Skeletal muscle cell (primary cell): ENCODE measurements around the gene EPO.

ENCODE experiments used
- DNase-seq: peaks from one replicate; pipeline ENCODE4 v3.0.0-alpha.2; 2010; ENCODE audit warnings: low read depth
- H3K4me3 ChIP-seq: 2 replicates; pipeline ENCODE4 v1.5.1; 2011; ENCODE audit warnings: low read depth, mild to moderate bottlenecking, control low read depth, low read length, moderate library complexity

The EPO gene

DNA sequence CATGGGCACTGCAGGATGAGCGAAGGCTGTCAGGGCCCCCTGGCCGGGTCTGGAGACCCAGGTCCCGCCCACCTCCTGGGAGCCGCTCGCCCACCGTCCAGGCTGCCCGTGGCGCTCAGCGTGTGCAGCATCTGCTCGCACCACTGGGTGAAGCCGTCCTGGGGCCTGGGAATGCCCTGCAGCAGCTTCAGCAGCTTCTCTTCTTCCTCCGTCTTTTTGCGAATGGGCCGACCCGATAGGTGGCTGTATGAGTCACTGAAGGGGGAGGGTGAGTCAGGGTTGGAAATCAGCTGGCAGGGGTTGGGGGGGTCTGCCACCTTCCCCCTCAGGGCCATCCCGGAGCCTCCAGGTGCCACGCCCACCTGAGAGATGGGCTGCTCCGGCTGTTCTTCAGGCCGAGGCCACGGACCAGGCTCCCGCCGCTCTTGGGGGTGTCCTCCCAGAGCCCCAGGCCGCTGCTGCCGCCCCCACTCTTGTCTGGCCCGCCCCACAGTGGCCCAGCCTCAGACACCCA is 38.0 kb upstream of the EPO start:
- no peak for DNase-seq
- H3K4me3 ChIP-seq = no peak overlapping the region

DNA sequence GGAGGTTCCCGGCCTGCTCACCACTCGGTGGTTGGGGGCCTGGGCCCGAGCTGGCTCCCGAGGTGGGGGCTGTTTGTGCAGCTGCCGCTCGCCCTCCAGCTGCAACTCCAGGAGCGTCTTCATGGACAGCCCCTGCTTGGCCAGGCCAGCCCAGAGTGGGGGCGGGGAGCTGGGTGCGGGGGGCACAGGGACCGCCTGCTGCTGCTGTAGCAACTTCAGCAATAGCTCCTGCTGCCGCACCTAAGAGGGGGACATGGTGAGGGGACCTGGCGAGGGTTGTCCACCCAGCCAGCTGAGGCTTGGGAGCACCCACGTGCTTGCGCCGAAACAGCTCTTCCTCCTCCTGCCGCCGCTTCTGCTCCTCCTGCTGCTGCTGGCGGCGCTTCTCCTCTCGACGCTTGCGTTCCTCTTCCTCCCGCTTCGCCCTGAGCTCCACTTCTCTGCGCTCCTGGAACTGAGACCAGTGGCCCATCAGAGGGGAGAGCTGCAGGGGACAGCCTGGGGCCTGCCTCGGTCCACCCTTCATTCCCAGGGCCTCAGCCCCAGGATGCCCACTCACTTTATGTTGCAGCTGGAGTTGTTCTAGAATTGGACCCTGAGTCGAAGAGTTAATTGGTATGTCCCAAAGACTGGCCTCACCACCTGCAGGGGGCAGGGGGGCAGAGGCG is 37.1 kb upstream of the EPO start:
- no peak overlapping the region for H3K4me3 ChIP-seq
- DNase-seq = no peak

DNA sequence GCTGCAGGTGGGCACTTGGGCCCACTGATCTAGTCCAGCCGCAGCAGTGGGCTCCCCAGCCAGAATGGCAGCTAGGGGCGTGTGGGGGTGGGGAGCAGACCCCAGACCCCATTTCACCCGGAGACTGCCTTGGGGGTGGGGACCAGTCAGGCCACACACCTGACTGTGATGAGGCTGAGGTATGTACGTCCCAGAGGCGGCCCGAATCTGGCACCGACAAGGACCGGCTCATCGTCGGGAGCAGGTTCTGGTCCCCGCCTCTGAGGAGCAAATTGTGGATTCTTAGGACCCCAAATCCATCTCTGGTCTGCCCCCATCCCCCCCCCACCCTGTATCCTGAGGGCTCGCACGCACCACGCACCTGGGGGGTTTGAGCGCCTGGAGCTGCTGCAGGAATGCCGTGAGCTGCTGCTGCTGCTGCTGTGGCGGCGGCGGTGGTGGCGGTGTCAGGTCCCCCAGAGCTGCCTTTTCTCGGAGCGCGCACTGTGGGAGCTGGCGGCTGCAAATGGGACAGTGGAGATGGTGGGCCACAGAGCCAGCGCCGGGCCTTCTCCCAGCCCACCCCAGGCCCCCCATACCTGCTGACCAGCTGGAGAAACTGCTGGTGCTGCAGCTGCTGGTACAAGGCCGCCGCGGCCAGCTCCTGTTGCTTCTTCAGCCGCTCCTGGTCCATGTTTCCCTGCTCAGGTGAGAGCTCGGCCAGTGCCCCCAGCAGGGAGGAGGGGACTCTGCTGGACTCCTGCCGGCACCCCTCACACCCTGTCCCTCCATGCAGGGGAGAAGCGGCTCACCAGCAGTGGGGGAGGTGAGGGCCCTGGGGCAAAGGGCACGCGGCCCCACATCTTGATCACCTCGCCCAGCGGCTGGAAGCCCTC is 36.4 kb upstream of the EPO start:
- DNase-seq = no peak
- no peak overlapping the region for H3K4me3 ChIP-seq

DNA sequence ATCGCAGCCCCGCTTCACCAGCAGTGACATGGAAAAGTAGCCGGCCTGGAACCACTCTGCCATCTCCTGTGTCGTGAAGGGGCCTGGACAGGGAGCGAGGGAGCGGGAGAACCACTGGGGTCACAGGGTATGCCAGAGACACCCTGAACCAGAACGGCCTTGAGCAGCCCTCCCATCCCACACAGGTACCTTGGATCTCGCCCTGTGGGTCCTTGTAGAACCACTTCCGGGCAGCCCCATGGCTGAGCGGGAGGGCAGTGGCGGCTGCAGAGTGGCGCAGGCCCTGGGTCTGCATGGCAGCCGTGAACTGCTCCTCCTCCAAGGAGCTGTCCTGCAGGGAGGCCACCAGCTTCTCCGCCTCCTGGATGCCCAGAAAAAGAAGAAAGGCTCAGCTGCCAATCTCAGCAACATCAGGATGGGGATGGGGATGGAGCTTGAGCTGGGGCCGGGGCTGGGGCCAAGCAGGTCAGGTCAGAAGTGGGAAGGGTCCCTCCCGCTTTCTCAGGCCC is 35.7 kb upstream of the EPO start:
- DNase-seq = no peak
- no peak overlapping the region for H3K4me3 ChIP-seq

DNA sequence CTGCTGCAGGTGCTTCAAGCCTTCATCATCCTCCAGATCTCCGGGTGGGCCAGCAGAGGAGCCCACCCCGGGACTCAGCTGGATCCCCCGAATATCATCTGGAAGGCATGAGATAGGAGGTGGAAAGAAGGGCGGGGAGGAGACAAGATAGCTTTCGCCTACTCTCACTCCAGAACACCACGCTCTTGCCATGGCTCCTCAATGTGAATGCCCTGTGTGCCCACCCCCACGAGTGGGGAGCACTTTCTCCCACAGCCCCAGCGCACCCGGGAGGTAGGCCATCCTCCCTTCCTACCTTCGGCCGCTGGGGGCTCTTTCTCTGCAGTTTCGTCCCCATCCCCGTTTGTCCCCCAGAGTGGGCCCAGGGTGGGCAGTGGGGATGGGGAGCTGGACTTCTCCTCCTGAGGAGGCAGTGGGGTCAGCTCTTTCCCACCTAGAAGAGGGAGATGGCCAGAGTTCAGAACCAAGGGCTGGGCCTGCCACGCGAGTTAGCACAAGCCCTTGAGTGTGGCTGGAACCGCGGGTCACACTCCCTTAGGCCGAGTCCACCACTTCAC is 35.1 kb upstream of the EPO start:
- no peak for DNase-seq
- no peak overlapping the region for H3K4me3 ChIP-seq

DNA sequence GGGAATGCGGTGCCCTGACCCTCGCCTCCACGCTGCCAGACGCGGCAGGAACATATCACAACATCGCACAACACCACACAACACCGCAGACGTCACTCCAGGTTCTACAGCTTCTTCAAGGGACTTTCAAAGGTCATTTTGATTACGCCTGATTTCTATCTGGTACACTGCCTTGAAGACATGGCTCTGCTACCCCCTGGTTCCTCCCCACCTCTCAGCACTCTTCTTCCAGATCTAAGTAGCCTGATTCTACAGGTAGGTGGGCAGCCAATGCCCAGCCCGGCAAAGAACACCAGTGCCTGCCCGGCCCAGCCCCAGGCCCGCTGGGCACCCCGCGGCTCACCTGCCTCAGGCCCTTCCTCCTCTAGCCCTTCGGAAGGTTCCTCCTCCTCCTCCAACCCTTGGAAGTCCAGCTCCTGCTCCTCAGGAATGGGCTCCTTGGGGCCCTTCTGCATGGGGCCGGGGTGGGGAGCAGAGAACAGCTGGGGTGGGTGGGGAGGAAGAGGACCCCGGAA is 34.6 kb upstream of the EPO start:
- no peak for DNase-seq
- H3K4me3 ChIP-seq = no peak overlapping the region

DNA sequence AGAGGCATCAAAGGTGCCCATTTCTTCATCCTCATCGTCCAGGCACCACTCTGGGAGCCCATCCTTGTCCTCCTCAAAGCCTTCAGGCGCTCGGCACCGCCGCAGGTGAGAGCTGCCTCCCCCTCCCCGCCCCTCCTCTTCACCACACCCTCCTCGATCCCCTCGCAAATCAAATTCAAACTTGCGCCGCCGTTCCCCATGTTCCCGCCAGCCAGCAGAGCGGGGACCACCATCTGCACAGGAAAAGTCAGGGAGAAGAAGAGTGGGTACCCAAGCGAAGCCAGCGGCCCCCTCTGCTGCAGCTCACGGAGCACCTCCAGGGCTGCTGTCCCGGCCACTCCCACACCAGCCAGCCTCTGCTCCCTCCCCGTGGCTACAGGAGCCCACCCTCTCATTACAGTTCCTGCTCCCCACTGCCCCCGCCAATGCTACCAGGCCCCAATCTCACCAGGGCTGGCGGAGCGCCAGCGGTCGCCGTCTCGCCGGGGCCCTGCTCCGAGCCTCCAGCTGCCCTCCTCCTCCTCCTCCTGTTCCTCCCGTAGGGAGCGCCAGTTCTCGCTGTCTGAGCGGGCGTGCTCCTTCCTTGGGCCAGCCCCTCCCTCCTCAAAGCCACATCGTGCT is 34.0 kb upstream of the EPO start:
- DNase-seq = no peak
- no peak overlapping the region for H3K4me3 ChIP-seq

DNA sequence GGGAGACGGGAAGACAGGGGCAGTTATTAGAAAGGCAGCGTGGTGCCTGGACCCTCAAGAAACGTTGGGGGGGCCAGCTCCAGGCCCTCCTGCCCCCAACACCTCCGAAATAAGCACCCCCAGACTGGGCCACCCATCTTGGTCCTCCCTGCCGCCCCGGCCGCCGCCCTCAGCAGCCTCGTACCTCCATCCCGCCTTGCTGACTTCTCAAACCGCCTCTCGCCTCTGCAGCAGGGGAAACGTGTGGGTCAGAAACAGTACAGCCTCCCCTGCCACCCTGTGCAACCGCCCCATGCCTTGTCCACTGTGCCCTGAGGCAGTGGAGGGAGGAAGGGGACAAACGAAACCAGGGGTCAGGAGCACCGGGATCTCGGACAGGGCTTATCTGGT is 33.5 kb upstream of the EPO start:
- DNase-seq = no peak
- H3K4me3 ChIP-seq = no peak overlapping the region

DNA sequence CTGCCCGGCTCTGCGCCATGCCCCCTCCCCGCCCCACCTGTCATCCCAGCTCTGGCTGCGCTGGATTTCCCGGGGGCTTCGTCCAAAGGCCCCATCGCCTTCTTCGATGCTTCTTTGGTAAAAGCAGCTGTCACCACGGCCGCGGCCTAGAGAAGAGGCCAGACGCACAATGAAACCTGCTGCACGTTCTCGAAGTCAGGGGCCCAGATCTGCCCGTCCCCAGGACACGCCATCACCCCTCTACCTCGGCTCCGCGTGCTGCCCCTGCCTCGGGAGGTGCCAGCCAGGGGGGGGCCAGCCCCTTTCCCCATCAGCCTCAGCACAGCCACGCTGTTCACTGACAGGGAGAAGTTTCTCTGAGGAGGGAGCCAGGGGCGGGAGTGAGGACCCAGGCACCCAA is 33.0 kb upstream of the EPO start:
- DNase-seq = no peak
- H3K4me3 ChIP-seq = no peak overlapping the region

DNA sequence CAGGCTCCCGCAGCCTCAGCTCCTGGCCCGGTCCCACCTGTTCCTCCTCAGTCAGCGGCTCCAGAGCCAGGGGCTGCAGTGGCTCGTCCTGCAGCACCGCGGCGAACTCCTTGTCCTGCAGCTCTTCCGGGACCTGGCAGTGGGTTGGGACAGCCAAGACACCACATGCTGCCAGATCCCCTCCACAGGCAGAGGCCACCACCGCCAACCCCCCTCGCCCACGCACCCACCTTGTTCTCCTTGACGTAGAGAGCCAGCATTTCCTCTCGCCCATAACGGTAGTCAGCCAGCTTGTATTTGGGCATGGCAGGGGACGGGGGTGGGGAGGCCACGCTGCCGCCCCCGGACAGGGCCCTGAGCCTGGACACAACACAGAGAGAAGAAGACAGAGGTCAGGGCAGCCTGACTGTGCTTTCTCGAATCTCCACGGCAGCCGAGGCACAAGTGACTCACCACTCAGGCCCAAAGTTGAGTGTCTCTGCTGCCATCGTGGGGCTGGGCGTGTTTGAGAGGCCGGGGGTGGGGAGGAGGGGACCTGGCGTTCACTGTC is 32.4 kb upstream of the EPO start:
- DNase-seq = no peak
- H3K4me3 ChIP-seq = no peak overlapping the region

DNA sequence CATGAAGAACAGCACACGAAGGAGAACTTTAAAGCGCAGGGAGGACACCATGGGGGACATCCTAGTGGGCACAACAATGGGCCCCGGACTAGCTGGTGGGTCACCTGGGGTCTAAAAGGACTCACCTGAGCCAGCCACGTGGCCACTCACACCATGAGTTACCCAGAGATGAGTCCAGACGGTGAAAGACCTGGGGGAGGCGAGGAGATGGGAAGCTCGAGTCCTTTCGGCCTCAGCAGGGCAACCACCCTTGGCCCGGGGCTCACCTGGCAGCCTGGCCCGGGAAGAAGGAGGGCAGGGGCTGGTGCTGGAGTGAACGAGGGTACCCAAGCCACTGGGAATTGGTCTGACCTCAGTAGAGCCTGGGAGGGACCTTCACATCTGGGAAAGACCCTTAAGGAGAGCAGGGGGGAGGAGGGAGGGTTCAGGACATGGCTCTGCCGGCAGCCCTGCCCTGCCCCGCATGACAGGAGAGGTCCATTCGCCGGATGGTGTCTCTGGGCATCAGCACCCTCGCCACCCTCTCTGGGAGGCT is 31.9 kb upstream of the EPO start:
- no peak for DNase-seq

DNA sequence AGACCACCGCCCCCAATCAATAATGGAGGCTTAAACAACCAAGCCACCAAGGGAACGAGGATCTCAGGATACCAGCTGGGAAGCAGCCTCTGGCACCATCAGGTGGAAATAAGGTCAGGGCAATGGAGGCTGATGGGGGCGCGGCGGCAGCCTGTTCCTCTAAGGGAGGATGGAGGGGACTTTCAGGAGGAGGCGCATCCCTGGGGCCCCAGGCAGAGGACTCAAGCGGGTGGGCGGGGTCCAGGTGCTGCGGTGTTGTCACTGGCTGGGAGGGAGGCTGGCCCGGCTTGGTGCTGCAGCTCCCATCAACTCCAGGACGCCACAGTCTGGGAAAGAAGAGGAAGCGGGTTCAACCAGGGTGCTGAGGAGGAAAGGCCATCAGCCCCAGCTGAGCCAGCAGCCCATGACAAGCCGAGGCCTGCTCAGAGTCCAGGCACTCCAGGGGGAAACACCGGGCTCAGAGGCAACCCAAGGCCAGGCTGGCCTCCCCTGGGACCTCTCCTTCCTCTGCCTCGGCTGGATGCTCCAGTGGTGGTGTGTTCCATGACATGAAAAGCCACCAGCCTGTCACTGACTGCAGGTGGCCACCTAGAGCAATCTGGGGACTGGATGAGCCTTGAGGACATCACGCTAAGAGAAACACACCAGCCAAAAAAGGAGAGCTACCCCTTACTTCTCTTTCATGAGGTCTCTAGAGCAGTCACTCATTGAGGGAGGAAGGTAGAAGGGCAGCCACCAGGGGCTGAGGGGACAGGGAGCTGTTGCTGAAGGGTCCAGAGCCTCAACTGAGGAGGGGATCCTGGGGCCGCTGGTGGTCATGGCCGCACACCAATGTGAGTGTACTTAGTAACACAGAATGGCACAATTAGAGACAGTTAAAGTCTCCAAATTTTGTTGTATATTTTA is 30.8 kb upstream of the EPO start:
- no peak for DNase-seq

More for the DNA sequence above, 31.9 kb upstream of the EPO start:
- H3K4me3 ChIP-seq = no peak overlapping the region

DNA sequence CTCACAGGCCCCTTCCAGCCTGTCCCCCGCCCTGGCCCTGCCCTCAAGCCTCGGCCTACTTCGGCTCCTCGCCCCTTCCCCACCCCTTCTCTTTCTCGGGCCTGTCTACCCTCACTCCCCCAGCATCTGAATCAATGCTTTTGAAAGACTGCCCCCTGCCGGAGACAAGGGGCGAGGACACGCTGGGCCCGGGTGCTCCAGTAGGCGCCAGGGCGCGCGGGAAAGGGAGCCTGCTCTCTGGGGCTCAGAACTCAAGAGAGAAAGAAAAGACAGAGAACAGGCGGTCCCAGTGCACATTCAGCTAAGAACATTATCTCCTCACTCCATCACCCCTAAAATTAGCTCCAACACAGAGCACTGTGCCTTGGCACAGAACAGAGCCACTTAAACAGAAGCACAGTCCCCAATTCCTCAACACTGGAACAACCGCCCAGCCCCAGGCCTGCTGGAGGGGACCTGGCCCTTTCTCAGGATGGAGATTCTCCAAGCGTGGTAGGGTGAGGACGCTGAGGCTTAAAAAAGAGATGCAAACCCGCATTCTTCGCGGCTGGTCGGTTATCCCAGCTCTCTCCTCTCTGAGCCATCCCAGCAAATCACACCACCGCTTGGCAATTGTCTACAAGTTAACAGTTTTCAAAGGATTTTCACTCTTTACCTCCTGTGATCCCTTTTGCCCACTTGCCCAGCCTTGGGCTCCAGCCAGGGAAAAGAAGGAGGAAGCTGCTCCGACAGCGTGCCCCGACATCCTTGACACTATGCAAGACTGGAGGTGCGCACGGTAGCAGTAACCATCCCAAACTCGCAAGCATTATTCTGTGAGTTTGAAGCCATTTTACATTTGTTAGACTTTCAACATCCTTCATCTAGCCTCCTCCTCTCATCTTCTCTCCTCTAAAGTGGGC is 28.3 kb upstream of the EPO start:
- peak overlapping the region; percentile 83 for H3K4me3 ChIP-seq
- no peak for DNase-seq

More for the DNA sequence above, 30.8 kb upstream of the EPO start:
- H3K4me3 ChIP-seq = no peak overlapping the region

DNA sequence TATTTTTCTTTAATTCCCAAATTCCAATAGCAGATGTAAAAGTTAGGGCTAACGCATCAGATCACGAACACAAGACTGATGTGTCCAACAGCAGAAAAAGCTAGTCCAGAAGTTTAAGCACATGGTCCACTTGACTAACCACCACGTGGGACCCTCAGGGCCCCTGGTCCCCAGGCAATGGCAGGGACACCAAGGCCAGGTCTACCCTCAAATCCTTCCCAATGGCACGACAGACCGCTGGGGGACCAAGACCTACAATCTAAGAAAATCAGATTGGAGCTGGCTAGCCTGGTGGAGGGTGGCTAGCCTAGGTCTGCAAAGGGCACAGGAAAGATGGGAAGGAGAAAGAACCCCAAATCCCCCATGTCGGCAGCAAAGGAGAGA is 27.7 kb upstream of the EPO start:
- peak overlapping the region; percentile 83 for H3K4me3 ChIP-seq
- DNase-seq = no peak

DNA sequence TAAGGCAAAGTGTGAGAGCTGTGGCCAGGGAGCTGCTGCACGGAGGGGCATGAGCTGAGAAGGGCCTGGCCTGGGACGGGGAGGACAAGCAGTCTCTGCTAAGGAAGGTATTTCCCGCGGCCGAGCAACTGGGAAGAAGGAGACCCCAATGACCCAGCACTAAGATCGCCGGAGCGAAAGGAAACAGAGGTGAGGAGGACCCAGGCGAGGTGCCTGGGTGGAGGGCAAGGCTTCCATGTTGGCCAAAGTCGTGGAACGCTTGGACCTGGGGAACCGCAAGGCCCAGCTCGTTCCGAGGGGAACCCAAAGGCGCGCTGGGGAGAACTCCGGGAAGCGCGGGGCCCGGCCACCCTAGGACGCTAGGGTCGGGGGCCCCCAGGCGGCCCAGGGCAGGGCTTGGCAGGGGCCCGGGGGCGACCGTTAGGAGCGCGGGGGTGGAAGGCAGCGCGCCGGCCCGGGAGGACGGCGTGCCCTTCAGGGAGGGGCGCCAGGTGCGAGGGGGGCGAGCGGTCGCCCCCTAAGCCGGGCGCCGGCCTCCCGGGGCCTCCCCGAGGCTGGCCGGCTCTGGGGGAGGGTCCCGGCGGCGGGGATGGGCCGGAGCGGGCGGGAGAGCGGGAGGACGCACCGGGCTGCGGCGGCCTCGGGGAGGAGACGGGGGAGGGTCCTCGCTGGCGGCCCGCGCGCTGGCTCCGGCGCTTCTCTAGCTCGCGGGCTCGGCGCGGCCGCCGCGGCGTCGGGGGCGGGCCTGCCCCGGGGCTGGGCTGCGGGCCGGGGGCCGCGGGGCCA is 26.8 kb upstream of the EPO start:
- peak overlapping the region; percentile 83 for H3K4me3 ChIP-seq

DNA sequence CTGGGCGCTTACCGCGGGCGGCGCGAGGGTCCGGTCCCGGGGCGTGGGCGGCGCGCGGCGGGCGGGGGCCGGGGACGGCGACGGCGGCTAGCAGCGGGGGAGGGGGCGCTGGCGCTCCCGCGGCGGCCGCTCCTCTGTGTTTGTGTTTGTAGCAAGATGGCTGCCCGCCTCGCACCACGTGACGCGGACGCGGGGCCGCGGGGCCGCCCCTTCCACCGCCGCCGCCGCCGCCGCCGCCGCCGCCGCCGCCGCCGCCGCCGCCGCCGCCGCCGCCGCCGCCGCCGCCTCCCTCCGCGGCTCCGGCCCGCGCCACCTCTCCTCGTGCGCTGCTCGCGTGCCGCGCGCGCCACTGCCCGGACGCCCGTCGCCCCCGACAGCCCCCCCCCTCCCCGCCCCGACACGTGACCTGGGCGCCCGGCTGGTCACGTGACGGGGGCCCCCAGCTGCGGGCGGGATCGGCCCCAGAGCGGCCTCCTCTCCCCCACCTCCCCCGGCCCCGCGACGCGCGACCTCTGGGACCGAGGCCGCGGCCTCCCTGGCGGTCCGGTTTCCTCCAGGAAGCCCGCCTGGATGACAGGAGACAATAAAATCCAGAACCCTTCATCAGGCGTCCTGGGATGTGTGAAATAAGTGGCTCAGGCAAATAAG is 26.0 kb upstream of the EPO start, which contains the start of gene GIGYF1:
Gene GIGYF1, minus strand, starts transcription at position 153 of the 648 bp plus-strand sequence. CDS start 6,012 bp downstream, outside the sequence.
- peak within 1 kb of the TSS; percentile 83 for H3K4me3 ChIP-seq
- no peak for DNase-seq

More for the DNA sequence above, 26.8 kb upstream of the EPO start:
- DNase-seq = no peak
